Measurements from ENCODE around the gene ST6GALNAC6.
"Not testable (repeated sequence)": the region's sequence is repeated elsewhere in the genome, so short reads cannot be mapped to it uniquely, and the experiment has no call there.

Gene ST6GALNAC6

GRCh38 chr9:127848756-127849504 is 50.5 kb downstream of the ST6GALNAC6 start:
- no peak for DNase-seq (ENCODE audit: low read depth)
- H3K4me3 ChIP-seq (ENCODE audit: low read depth, low read length) = no peak overlapping the region
- no peak for TF ChIP-seq MYC (IDR thresholded peaks at IDR 0.05; ENCODE audit: low read depth, low read length)
- TF ChIP-seq POLR2A (IDR thresholded peaks at IDR 0.05; ENCODE audit: extremely low read depth, insufficient read length) = no peak
- TF ChIP-seq CTCF (IDR thresholded peaks at IDR 0.05; ENCODE audit: low read depth, low read length) = no peak
- TF ChIP-seq, protein P1, sequence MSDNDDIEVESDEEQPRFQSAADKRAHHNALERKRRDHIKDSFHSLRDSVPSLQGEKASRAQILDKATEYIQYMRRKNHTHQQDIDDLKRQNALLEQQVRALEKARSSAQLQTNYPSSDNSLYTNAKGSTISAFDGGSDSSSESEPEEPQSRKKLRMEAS (IDR thresholded peaks at IDR 0.05; ENCODE audit: low read depth, low read length) = no peak

DNA sequence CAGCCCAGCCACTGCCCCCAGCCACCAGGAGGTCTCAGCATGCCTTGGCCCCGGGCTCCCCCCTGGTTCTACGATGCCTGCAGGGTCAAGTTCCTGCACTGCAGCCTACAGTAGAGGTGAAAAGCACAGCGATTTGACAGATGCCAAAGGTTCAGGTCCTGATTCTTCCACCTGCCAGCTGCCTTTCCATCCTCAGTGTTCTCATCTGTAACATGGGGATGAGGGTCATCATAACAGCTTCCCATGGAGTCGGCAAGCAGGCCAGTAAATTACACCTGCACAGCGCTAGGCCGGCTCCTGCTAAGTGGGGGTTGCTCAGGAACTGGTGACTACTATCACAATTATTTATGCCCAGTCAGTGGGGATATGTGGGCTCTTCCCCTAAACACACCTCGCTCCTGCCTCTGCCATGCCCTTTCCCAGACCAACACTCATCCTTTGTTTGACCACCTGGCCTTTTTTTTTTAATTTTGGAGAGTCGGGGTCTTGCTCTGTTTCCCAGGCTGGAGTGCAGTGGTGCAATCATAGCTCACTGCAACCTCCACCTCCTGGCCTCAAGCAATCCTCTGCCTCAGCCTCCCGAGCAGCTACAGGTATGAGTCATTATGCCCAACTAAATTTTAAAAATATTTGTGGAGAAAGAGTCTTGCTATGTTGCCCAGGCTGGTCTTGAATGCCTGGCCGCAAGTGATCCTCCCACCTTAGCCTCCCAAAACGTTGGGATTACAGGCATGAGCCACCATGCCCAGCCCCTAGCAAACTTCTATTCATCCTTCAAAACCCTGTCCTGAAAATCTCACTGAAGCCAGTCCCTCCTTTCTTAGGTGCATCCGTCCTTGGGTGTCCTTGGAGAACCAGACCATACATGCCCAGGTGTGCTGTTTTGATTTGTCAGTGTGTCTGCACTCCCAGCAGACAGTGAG is 51.3 kb downstream of the ST6GALNAC6 start:
- TF ChIP-seq POLR2A (IDR thresholded peaks at IDR 0.05; ENCODE audit: extremely low read depth, insufficient read length) (no peak), CTCF (IDR thresholded peaks at IDR 0.05; ENCODE audit: low read depth, low read length) (no peak), MYC (IDR thresholded peaks at IDR 0.05; ENCODE audit: low read depth, low read length) (no peak)
- TF ChIP-seq, protein P1 (IDR thresholded peaks at IDR 0.05; ENCODE audit: low read depth, low read length) = no peak
- DNase-seq (ENCODE audit: low read depth) = no peak
- H3K4me3 ChIP-seq (ENCODE audit: low read depth, low read length) = no peak overlapping the region

DNA sequence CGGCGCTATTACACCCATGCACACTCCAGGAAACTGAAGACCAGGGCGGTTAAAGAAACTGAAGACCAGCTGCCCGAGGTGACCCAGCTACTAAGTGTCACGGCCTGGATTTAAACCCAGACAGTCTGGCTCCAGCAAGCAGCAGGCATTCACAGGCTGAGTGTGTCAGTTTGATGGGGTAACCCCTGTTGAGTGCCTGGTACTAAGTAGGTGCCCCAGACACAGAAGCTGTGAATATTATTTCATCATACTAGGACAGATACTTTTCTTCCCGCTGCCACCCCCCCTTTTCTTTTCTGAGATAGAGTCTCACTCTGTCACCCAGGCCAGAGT is 52.3 kb downstream of the ST6GALNAC6 start:
- DNase-seq (ENCODE audit: low read depth) = no peak
- H3K4me3 ChIP-seq (ENCODE audit: low read depth, low read length) = no peak overlapping the region
- TF ChIP-seq POLR2A (IDR thresholded peaks at IDR 0.05; ENCODE audit: extremely low read depth, insufficient read length) = no peak
- TF ChIP-seq CTCF (IDR thresholded peaks at IDR 0.05; ENCODE audit: low read depth, low read length) = no peak
- TF ChIP-seq, protein P1 (IDR thresholded peaks at IDR 0.05; ENCODE audit: low read depth, low read length) = no peak
- TF ChIP-seq MYC (IDR thresholded peaks at IDR 0.05; ENCODE audit: low read depth, low read length) = no peak

DNA sequence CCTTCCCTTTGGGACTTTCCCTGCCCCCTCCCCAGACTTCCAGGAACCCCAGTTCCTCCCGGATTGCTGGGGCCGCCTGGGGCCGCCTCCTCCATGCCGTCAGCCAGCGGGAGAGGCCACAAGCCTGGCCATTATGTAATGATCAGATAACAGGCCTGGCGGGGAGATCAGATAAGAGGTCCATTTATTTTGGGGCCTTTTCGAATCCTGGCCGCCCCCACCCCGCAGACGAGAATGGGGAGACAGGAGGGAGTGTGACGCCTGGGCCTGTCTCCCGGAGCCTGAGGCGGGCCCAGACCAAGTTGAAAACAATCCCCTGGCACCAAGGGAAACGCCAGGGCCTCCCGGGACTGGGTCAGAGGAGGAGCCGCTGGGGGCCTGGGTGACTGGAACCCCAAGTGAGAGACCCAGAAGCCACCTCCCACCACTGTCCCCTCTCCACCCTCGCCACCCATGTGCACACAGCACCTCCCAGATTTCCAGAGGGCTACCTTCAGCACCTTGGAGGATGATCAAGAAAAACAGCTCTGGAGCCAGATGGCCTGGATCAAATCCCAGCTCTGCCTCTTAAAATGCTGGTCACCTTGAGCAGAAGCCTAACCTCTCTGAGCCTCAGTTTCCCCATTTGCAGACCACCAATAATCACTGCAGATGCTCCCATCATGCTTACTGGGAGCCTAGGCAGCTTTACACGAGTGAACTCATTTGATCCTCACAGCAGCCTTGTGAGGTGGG is 52.8 kb downstream of the ST6GALNAC6 start:
- no peak for DNase-seq (ENCODE audit: low read depth)
- no peak for TF ChIP-seq CTCF (IDR thresholded peaks at IDR 0.05; ENCODE audit: low read depth, low read length)
- TF ChIP-seq POLR2A (IDR thresholded peaks at IDR 0.05; ENCODE audit: extremely low read depth, insufficient read length) = no peak
- no peak overlapping the region for H3K4me3 ChIP-seq (ENCODE audit: low read depth, low read length)

- DNase-seq (ENCODE audit: low read depth); H3K4me3 ChIP-seq (ENCODE audit: low read depth, low read length): not testable (repeated sequence)
These were observed 53.8 kb downstream of the ST6GALNAC6 start for GRCh38 chr9:127845619-127846018.

GRCh38 chr9:127844821-127845359 is 54.5 kb downstream of the ST6GALNAC6 start:
- no peak for DNase-seq (ENCODE audit: low read depth)
- no peak overlapping the region for H3K4me3 ChIP-seq (ENCODE audit: low read depth, low read length)
- no peak for TF ChIP-seq MYC (IDR thresholded peaks at IDR 0.05; ENCODE audit: low read depth, low read length)
- TF ChIP-seq POLR2A (IDR thresholded peaks at IDR 0.05; ENCODE audit: extremely low read depth, insufficient read length) = no peak
- TF ChIP-seq, protein P1 (IDR thresholded peaks at IDR 0.05; ENCODE audit: low read depth, low read length) = no peak
- TF ChIP-seq CTCF (IDR thresholded peaks at IDR 0.05; ENCODE audit: low read depth, low read length) = no peak
